ENCODE measurements around the gene FADS3.

DNA sequence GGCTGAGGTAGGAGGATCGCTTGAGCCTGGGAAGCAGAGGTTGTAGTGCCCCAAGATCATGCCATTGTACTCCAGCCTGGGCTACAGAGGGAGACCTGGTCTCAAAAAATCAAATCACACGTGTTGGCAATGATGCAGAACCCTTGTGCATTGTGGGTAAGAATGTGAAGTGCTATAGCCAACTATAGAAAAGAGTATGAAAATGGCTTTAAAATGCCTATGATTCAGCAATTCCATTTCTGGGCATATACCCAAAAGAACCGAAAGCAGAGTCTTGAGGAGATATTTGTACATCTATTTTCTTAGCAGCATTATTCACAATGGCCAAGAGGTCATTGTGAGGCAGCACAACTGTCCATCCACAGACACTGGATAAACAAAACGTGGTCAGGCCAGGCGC, 2.6 kb upstream of the FADS3 start:
- TF ChIP-seq, protein P1, sequence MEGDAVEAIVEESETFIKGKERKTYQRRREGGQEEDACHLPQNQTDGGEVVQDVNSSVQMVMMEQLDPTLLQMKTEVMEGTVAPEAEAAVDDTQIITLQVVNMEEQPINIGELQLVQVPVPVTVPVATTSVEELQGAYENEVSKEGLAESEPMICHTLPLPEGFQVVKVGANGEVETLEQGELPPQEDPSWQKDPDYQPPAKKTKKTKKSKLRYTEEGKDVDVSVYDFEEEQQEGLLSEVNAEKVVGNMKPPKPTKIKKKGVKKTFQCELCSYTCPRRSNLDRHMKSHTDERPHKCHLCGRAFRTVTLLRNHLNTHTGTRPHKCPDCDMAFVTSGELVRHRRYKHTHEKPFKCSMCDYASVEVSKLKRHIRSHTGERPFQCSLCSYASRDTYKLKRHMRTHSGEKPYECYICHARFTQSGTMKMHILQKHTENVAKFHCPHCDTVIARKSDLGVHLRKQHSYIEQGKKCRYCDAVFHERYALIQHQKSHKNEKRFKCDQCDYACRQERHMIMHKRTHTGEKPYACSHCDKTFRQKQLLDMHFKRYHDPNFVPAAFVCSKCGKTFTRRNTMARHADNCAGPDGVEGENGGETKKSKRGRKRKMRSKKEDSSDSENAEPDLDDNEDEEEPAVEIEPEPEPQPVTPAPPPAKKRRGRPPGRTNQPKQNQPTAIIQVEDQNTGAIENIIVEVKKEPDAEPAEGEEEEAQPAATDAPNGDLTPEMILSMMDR (conservative IDR thresholded peaks at IDR 0.05 in 1 of 2, IDR thresholded peaks at IDR 0.05 in 1 of 2; ENCODE audit: extremely low read depth in 1 of 2, insufficient read depth in 1 of 2, low read depth in 1 of 2, low read length in 2 of 2), result no peak
- TF ChIP-seq EZH2 (IDR thresholded peaks at IDR 0.05; ENCODE audit: borderline replicate concordance, low read length), result no peak
